ENCODE measurements around the gene NOXO1. TPM values are rescaled to one million over a fixed set of nuclear protein-coding genes. Genes with fewer than 3 reads are reported as not detected.

NOXO1 gene
- total RNA-seq, 4 donors from 2014 or later, result not detected

DNA sequence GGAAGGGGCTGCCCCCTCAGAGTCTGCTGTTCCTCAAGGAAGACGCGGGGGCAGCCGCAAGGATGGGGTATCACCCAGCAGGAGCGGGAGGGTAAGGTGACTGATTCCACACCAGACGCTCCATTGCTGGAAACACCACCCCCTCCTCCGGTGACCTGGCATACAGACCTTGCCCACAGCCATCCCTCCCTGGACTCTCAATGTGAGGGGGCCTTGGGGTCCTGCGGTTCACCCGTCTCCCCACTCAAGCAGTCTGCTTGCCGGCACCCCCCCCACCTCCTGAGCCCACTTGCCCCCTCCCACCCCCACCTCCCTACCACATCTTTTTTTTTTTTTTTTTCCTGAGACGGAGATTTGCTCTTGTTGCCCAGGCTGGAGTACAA, 50.9 kb downstream of the NOXO1 start:
- DNase-seq, result no peak
- intact Hi-C loops (cut with DNase I), result no loop called here
- Histone ChIP-seq H3K36me3 (no peaks in the 10 kb centered on the region), H3K9me3 (no peaks in the 10 kb centered on the region), H3K4me1 (peaks cover 0 to 16% of the 10 kb centered on the region in 2 donors), H3K27me3 (no peaks in the 10 kb centered on the region), H3K4me3 (replicated peaks in 1 of 3) (no peak overlapping the region), H3K27ac (no peak overlapping the region)
- 81 to 88% methylated on average over 9 to 10 of the region's 10 CpGs for WGBS, 2 donors
- TF ChIP-seq POLR2A (IDR thresholded peaks at IDR 0.05), result no peak
- no peak for TF ChIP-seq CTCF (IDR thresholded peaks at IDR 0.05)

DNA sequence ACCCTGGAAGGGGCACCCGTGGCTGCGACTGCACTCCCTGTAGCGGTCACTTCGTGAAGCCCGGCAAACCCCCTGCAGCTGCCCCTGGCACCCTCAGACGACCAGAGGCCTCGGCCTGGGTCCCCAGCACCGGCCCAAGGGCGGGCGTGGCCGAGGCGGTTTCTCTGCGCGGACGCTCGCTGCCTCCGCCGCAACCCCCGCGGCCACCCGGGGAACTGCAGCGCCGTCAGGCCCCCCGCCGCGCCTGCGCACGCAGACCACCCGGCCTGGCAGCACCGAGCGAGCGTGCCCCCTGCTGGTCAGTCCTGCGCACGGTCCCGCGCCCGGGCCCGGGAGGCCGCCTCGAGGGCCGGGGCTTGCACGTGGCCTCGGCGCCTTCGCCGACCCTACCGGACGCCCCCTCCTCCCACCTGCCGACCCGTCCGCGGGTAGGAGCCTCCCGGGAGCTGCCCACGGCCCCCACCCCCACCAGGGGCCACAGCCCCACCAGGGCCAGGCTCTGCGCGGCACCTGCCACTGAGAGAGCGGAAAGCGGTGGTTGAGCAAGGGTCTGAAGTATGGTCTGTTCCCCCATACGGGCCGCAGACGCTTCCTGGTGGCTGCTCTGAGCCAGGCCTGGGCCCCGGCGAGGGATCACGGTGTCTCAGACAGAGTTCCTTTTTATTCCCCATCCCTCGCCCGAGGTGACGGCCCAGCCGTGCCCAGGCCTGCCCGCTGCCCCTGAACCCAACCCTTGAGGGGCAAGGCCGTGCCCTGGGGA, 51.5 kb downstream of the NOXO1 start:
- no peaks in the 10 kb centered on the region for H3K27me3 ChIP-seq
- H3K4me1 ChIP-seq, result peaks cover 0 to 16% of the 10 kb centered on the region in 2 donors
- 36 to 90% methylated on average over 6 to 17 of the region's 70 CpGs for WGBS, 2 donors
- no peaks in the 10 kb centered on the region for H3K9me3 ChIP-seq
- H3K27ac ChIP-seq, result peak overlapping the region in 2 of 3 donors; percentile 57 to 76
- no peaks in the 10 kb centered on the region for H3K36me3 ChIP-seq
- DNase-seq, result peak; percentile 88 to 90
- TF ChIP-seq CTCF (IDR thresholded peaks at IDR 0.05), result peak; percentile 36 to 100 (median 100)
- TF ChIP-seq POLR2A (IDR thresholded peaks at IDR 0.05), result peak in 1 of 2 donors; percentile 44
- intact Hi-C loops (cut with DNase I), result no loop called here
- peak overlapping the region in 2 of 3 donors; percentile 14 to 69 for H3K4me3 ChIP-seq (replicated peaks in 1 of 3)

GRCh38 chr16:1929105-1929504, 52.2 kb downstream of the NOXO1 start:
- no peaks in the 10 kb centered on the region for H3K36me3 ChIP-seq
- 28 to 41% methylated on average over 7 to 9 of the region's 11 CpGs for WGBS, 2 donors
- H3K9me3 ChIP-seq, result no peaks in the 10 kb centered on the region
- intact Hi-C loops (cut with DNase I), result no loop called here
- peak overlapping the region in 2 of 3 donors; percentile 14 to 69 for H3K4me3 ChIP-seq (replicated peaks in 1 of 3)
- peaks cover 0 to 16% of the 10 kb centered on the region in 2 donors for H3K4me1 ChIP-seq
- TF ChIP-seq POLR2A (IDR thresholded peaks at IDR 0.05) (no peak), CTCF (IDR thresholded peaks at IDR 0.05) (no peak)
- DNase-seq, result peak in 1 of 2 donors; percentile 44
- H3K27me3 ChIP-seq, result no peaks in the 10 kb centered on the region
- peak overlapping the region in 2 of 3 donors; percentile 57 to 76 for H3K27ac ChIP-seq

Small RNA genes within 50 kb of the gene (small RNA-seq; reads per million reads assigned to genes)
- gene AC005363.2 (not detected), gene RN7SL219P (not detected), gene SNORA10 (not detected), gene SNORA64 (not detected)

Other genes with a start within 250 kb of the NOXO1 start
- gene NME3, start 209.9 kb downstream of the NOXO1 start, total RNA-seq, result 100 to 1,000 TPM in 2 of 4 donors, 10 to 100 TPM in 2; 43.7 to 173 (median 103) TPM
- gene EME2, start 208.7 kb downstream of the NOXO1 start, total RNA-seq, result 10 to 100 TPM; 12.8 to 31.8 (median 22.0) TPM
- gene MRPS34, start 208.3 kb downstream of the NOXO1 start, total RNA-seq, result 100 to 1,000 TPM in 1 of 4 donors, 10 to 100 TPM in 3; 67.3 to 146 (median 98.1) TPM
- 10 to 100 TPM; 52.2 to 87.3 (median 68.5) TPM for gene SPSB3, start 198.9 kb downstream of the NOXO1 start, total RNA-seq
- gene NUBP2, start 198.5 kb downstream of the NOXO1 start, total RNA-seq, result 100 to 1,000 TPM in 3 of 4 donors, 10 to 100 TPM in 1; 47.3 to 122 (median 106) TPM
- 1 to 10 TPM in 3 of 4 donors, under 1 TPM in 1; 0.13 to 4.2 (median 1.8) TPM for gene IGFALS, start 187.8 kb downstream of the NOXO1 start, total RNA-seq
- gene HAGH, start 154.6 kb downstream of the NOXO1 start, total RNA-seq, result 100 to 1,000 TPM in 3 of 4 donors, 10 to 100 TPM in 1; 91.7 to 150 (median 119) TPM
- 10 to 100 TPM; 40.9 to 52.5 (median 45.0) TPM for gene FAHD1, start 154.3 kb downstream of the NOXO1 start, total RNA-seq
- under 1 TPM in 1 of 4 donors, not detected in 3; 0.13 TPM for gene MEIOB, start 109.3 kb downstream of the NOXO1 start, total RNA-seq
- gene HS3ST6, start 63.1 kb downstream of the NOXO1 start, total RNA-seq, result under 1 TPM in 1 of 4 donors, not detected in 3; 0.54 TPM
- gene MSRB1, start 38.3 kb downstream of the NOXO1 start, total RNA-seq, result 10 to 100 TPM in 2 of 4 donors, 1 to 10 TPM in 2; 5.0 to 43.7 (median 12.4) TPM
- gene RPL3L, start 26.8 kb downstream of the NOXO1 start, total RNA-seq, result not detected
- gene NDUFB10, start 21.9 kb downstream of the NOXO1 start, total RNA-seq, result 100 to 1,000 TPM; 174 to 325 (median 284) TPM
- 1,000 to 10,000 TPM in 3 of 4 donors, 100 to 1,000 TPM in 1; 976 to 2,244 (median 1,167) TPM for gene RPS2, start 16.6 kb downstream of the NOXO1 start, total RNA-seq
- gene RNF151, start 14.6 kb downstream of the NOXO1 start, total RNA-seq, result not detected
- gene TBL3, start 9.4 kb downstream of the NOXO1 start, total RNA-seq, result 10 to 100 TPM; 34.4 to 91.8 (median 53.7) TPM
- 10 to 100 TPM in 3 of 4 donors, 1 to 10 TPM in 1; 7.8 to 37.2 (median 22.3) TPM for gene GFER, start 2.7 kb upstream of the NOXO1 start, total RNA-seq
- not detected for gene SYNGR3, start 8.5 kb upstream of the NOXO1 start, total RNA-seq
- gene ZNF598, start 28.4 kb upstream of the NOXO1 start, total RNA-seq, result 10 to 100 TPM; 19.0 to 38.4 (median 27.4) TPM
- gene NPW, start 38.3 kb upstream of the NOXO1 start, total RNA-seq, result under 1 TPM in 2 of 4 donors, not detected in 2; 0.54 to 0.63 TPM
- 100 to 1,000 TPM in 1 of 4 donors, 10 to 100 TPM in 3; 73.8 to 146 (median 81.6) TPM for gene NHERF2, start 45.4 kb upstream of the NOXO1 start, total RNA-seq
- 10 to 100 TPM in 3 of 4 donors, 1 to 10 TPM in 1; 6.1 to 38.7 (median 25.0) TPM for gene NTHL1, start 66.4 kb upstream of the NOXO1 start, total RNA-seq
- 100 to 1,000 TPM; 101 to 148 (median 109) TPM for gene TSC2, start 66.5 kb upstream of the NOXO1 start, total RNA-seq
- gene PKD1, start 154.4 kb upstream of the NOXO1 start, total RNA-seq, result 100 to 1,000 TPM in 1 of 4 donors, 10 to 100 TPM in 3; 66.9 to 153 (median 87.7) TPM
- 1 to 10 TPM in 1 of 4 donors, under 1 TPM in 2, not detected in 1; 0.40 to 1.6 (median 0.89) TPM for gene RAB26, start 167.2 kb upstream of the NOXO1 start, total RNA-seq
- gene TRAF7, start 174.3 kb upstream of the NOXO1 start, total RNA-seq, result 10 to 100 TPM; 27.7 to 51.9 (median 41.5) TPM
- gene CASKIN1, start 215.1 kb upstream of the NOXO1 start, total RNA-seq, result 1 to 10 TPM in 1 of 4 donors, under 1 TPM in 3; 0.13 to 1.2 (median 0.40) TPM
- gene MLST8, start 224.0 kb upstream of the NOXO1 start, total RNA-seq, result 10 to 100 TPM; 61.0 to 95.6 (median 63.1) TPM
- gene BRICD5, start 229.4 kb upstream of the NOXO1 start, total RNA-seq, result 10 to 100 TPM in 2 of 4 donors, 1 to 10 TPM in 2; 3.8 to 44.6 (median 12.0) TPM
- 10 to 100 TPM; 13.4 to 44.0 (median 28.8) TPM for gene PGP, start 233.4 kb upstream of the NOXO1 start, total RNA-seq
- 10 to 100 TPM; 35.3 to 55.7 (median 41.3) TPM for gene E4F1, start 242.1 kb upstream of the NOXO1 start, total RNA-seq

Data from thyroid gland (tissue), 4 donors.